Measurements from ENCODE around the gene LINS1.

DNA sequence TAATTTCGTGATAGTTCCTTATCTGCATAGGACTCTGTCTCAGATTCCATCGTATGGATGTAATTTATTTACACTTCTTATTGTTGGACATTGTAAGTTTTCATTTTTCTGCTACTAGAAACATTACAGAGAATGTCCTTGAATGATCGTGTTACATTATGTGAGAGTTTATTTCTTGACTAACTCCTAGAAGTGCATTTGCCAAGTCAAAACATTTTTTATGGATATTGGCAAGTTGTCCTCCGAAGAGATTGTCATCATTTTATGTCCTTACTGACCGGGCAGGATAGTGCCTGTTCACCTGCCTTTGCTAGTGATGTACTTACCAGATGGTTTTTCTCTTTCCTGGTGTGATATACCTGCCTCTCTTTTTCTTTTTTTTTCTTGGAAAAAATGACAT lies 13.8 kb upstream of the LINS1 start:
- no peak for TF ChIP-seq GATA3 (IDR thresholded peaks at IDR 0.05; ENCODE audit: low read depth, low read length)
- no peak for TF ChIP-seq GATA2 (IDR thresholded peaks at IDR 0.05; ENCODE audit: low read depth, low read length)
